GM10847 (cell line): ENCODE data around the gene MAPRE2.

Experiments used
- POLR2A ChIP-seq: IDR thresholded peaks from 2 replicates; pipeline ENCODE4 v1.6.1; 2011; ENCODE audit not compliant: insufficient read length; ENCODE audit errors: extremely low read depth

MAPRE2 gene

DNA sequence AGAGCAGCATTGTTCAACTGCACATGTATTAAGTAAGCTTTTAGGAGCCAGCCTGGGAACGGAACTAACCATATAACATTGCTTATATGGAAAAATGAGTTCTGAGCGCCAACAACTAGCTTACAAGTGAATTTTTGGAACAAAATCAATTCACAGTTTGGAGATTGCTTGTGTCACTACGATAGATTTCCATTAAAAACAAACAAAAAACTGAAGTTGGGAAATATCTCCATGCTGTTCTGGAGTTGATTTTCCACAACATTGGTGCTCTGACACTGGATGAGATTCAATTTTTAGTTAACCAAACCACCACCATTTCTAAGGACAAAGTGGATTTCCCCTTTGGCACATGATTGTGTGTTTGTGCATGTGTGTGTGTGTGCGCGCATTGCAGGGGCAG lies 142.7 kb downstream of the MAPRE2 start:
- TF ChIP-seq POLR2A: no peak

DNA sequence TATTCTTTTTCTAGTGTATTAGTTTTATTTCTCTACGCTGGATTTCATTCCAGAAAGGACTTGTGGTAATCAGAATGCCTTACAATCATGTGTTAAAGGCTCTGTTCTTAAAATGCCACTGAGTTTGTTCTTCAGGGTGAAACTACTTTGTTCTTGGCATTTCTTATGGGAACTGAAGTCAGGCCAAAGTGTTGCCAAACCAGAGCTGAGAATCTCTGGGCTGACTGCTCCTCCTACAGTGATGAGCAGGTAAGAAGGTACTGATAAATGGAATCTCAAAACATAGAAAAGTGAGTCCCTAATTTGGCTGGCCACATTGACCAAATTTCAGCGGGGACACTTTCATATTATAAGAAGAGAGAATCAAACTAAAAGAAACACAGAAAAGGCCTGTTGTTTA lies 144.6 kb downstream of the MAPRE2 start:
- no peak for TF ChIP-seq POLR2A

DNA sequence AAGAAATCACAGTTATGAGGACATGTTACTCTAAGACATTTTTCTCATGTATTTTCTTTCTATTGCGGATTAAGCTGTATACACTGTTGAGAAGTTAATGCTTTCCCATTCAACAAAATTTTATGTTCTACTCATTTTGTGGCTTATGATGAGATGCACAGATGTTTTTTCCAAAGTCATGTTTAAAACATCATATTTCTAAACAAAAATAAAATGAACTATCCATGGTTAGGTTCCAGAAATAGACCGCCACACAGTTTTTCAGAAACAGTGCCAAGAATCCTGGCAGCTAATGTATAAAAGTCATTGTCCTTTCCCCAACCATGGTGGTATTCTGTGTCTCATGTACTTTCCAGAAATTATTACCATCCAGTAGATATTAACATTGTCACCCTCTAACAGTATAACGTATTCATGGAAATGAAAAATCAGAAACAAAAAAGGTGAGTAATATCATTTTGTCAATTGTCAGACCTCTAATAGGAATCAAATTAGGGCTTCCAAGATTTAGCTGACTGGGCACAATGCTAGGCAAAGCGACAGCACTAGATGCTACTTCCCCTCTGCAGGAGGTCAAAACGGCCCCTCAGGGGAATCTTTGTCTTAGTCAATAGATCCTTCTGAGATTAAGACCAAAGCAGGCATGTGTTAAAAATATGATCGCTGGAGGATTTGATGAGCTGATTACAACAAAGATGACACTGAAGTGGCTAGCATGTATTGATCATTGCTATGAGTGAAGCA lies 145.2 kb downstream of the MAPRE2 start:
- TF ChIP-seq POLR2A: no peak

DNA sequence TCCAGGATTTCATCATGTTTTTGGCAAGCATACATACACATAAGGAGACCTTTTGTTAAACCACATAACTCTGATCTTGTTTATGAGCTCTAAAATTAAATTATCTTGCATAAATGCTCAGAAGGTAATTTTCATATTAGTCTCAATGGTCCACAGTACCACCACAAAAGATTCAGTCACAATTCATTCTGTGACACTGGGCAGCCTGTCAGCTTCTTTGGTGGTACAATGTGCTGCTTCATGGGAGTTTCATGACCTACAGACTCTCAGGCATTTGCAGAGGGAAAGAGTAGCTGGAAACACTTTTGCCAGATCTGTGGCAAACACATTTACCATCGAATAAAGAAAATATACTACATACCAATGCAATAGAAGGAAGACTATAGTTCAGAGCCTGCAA lies 148.3 kb downstream of the MAPRE2 start:
- no peak for TF ChIP-seq POLR2A

DNA sequence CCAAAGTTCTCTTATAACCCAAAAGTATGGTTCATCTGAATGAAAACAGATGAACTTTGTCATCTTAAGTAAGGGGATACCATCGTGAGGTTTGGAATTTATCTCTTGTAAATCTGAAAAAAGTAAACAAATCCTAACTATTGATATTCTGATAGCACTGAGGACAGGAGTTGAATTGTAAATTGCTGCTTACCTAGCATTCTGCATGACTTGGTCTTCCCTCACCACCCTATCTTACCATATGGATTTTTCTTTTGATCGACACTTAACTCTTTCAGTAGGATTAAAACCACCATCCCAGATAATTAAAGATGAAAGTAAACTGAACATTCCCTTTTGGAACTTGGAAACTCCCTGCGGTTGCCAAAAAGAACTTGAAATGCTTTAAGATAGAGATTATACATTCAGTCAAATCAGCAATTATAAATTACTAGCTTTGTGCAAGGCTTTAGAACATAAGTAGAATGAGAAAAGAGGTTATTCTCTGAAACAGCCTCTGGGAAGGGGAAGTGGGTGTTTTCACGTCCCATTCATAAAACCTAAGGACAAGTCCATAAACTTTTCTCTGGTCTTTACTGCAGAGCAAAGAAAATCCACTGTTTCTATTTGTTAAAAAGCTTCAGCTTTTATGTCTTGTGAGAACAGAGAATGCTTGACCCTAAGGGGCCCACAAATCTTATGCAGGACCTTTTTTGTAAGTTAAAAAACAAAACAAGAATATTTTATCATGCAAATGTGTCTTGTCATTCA lies 149.9 kb downstream of the MAPRE2 start:
- no peak for TF ChIP-seq POLR2A

DNA sequence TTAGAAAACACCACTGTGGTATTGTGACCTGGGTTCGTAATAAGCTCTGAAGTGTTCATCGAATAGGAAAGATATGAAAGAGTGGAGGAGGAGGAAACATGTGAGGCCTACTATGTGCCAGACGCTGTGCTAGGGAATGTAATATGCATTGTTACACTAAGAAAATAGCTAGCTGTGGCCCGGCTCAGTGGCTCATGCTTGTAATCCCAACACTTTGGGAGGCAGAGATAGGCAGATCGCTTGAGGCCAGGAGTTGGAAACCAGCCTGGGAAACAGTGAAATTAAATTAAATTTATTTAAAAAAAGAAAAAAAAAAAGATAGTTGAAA lies 150.4 kb downstream of the MAPRE2 start:
- no peak for TF ChIP-seq POLR2A

DNA sequence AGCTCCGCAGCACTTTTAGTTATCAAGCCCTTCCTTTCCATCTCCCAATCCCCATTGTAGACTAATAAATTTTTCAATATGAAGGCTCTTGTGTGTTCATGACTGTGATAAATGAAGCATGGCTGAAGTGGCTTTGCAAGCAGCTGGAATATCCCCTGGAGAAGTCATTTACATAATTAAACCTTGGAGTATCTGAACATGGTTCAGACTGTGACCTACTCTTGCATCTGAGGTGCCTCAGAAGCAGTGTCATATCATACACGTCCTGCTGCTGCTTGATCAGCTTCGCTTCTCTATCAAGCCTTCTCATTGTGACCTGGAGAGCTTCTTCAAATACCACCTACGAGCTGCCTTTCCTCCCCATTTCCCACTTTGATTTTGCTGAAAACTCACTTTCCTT lies 151.2 kb downstream of the MAPRE2 start:
- TF ChIP-seq POLR2A: no peak
